HepG2 (cell line): Measurements from ENCODE around the gene MAP2K7. TPM values are rescaled to one million over a fixed set of nuclear protein-coding genes. Genes with fewer than 3 reads are reported as not detected.

Source experiments
- ATAC-seq: fragments of 200-7000 bp; cut with Tn5 transposase; 3 replicates; pipeline ENCODE4 v1.9.1; 2020; ENCODE audit warnings: mild to moderate bottlenecking, moderate library complexity
- BruUV-seq: library from RNA; stranded (reverse); fragments of 400-500 nt; replicated peaks from 2 replicates; lab custom pipeline; 2021; lab: Mats Ljungman, UMichigan
- CTCF ChIA-PET: fragments of 300-600 bp; formaldehyde crosslinking; extraction: SDS; loops from one replicate; lab custom pipeline; 2021; ENCODE audit warnings: low total read pairs, inconsistent platforms, low intra/inter-chr PET ratio; lab: Yijun Ruan, JAX
- POLR2A ChIA-PET: fragments of 350-600 bp; sonication (Branson Sonifier 250); formaldehyde crosslinking; loops from one replicate; lab custom pipeline; 2020; ENCODE audit warnings: antibody characterized with exemption, inconsistent platforms; lab: Yijun Ruan, JAX
- DNase-seq: peaks from one replicate; pipeline ENCODE4 v3.0.0-alpha.2; 2015; ENCODE audit warnings: low spot score
- FAIRE-seq: peaks from 3 replicates; lab custom pipeline; 2011; peaks lifted over from hg19 to GRCh38; lab: Jason Lieb, UNC
- H2AFZ ChIP-seq: one replicate; pipeline ENCODE4 v1.6.1; 2011; ENCODE audit warnings: low read length, inconsistent platforms
- H3K27ac ChIP-seq: fragments of 300-600 bp; 3 replicates; pipeline ENCODE4 v1.8.0; 2011; ENCODE audit warnings: mixed run types, mild to moderate bottlenecking, mixed read lengths, low read length, inconsistent platforms; ENCODE audit not compliant: insufficient read depth; ENCODE audit errors: extremely low read length
- H3K27me3 ChIP-seq, 2 experiments: fragments of 200-600 bp in 1 of 2; 2 replicates in 1 of 2; 3 replicates in 1 of 2; pipeline versions ENCODE4 v1.6.0 to v1.8.0; 2011; ENCODE audit warnings: low read length in 2 of 2, mild to moderate bottlenecking in 2 of 2, moderate library complexity in 2 of 2, inconsistent platforms in 1 of 2; ENCODE audit not compliant: insufficient read depth in 2 of 2, control insufficient read depth in 1 of 2
- H3K36me3 ChIP-seq, 2 experiments: fragments of 200-600 bp in 1 of 2; replicated peaks in 1 of 2; 2 replicates in 1 of 2; 3 replicates in 1 of 2; pipeline versions ENCODE4 v1.5.1 to v1.8.0; 2011; ENCODE audit warnings: low read length in 2 of 2, inconsistent platforms in 1 of 2; ENCODE audit not compliant: insufficient read depth in 2 of 2, control insufficient read depth in 1 of 2
- H3K4me1 ChIP-seq: 2 replicates; pipeline ENCODE4 v1.5.1; 2012; ENCODE audit warnings: low read length, inconsistent platforms; ENCODE audit not compliant: insufficient read depth
- H3K4me2 ChIP-seq: 2 replicates; pipeline ENCODE4 v1.6.0; 2011; ENCODE audit warnings: low read depth, low read length, inconsistent platforms
- H3K4me3 ChIP-seq, 3 experiments: fragments of 200-600 bp in 1 of 3; sonication (generic), shearing (Covaris generic) in 1 of 3; replicated peaks in 1 of 3; 2 replicates each; pipeline ENCODE4 v1.5.1; 2011 to 2016; ENCODE audit warnings: low read length in 3 of 3, inconsistent platforms in 2 of 3, low read depth in 2 of 3, mild to moderate bottlenecking in 2 of 3, control low read depth in 1 of 3, mixed read lengths in 1 of 3; ENCODE audit not compliant: insufficient read depth in 1 of 3
- H3K79me2 ChIP-seq: one replicate; pipeline ENCODE4 v1.6.1; 2011; ENCODE audit warnings: low read length, inconsistent platforms; ENCODE audit not compliant: insufficient read depth
- H3K9ac ChIP-seq: 2 replicates; pipeline ENCODE4 v1.6.0; 2011; ENCODE audit warnings: mild to moderate bottlenecking, low read depth, low read length, inconsistent platforms; ENCODE audit not compliant: insufficient read depth
- H3K9me3 ChIP-seq: 2 replicates; pipeline ENCODE4 v1.5.1; 2012; ENCODE audit warnings: mild to moderate bottlenecking, low read length
- H4K20me1 ChIP-seq: 2 replicates; pipeline ENCODE4 v1.6.0; 2011; ENCODE audit warnings: inconsistent platforms, mild to moderate bottlenecking, low read length, moderate library complexity; ENCODE audit not compliant: insufficient read depth
- KDM3A ChIP-seq: IDR thresholded peaks from 2 replicates; pipeline ENCODE4 v1.6.1; 2018; ENCODE audit warnings: low read depth, missing compliant biosample characterization
- KLF12 ChIP-seq: sonication (generic); formaldehyde crosslinking; IDR thresholded peaks from 2 replicates; pipeline ENCODE4 v1.4.0; 2020; ENCODE audit warnings: missing genetic modification reagents, borderline replicate concordance
- NR2F6 ChIP-seq, 2 experiments: IDR thresholded peaks; 2 replicates each; pipeline ENCODE4 v1.6.1; 2016; ENCODE audit warnings: antibody characterized with exemption in 1 of 2, mild to moderate bottlenecking in 1 of 2
- TBX2 ChIP-seq: sonication (generic); formaldehyde crosslinking; IDR thresholded peaks from 2 replicates; pipeline ENCODE4 v1.5.0; 2020; ENCODE audit warnings: missing genetic modification reagents, mild to moderate bottlenecking, borderline replicate concordance
- ZFP36 ChIP-seq: fragments of 150-350 bp; IDR thresholded peaks from 2 replicates; pipeline ENCODE4 v1.6.1; 2018; ENCODE audit warnings: borderline replicate concordance, low read length, low read depth; ENCODE audit not compliant: partially characterized antibody
- ZNF382 ChIP-seq: sonication (generic); formaldehyde crosslinking; IDR thresholded peaks from 2 replicates; pipeline ENCODE4 v1.5.0; 2020; ENCODE audit warnings: missing genetic modification reagents, mild to moderate bottlenecking, borderline replicate concordance
- whole genome bisulfite sequencing: methylation state at CpG from one replicate; pipeline ENCODE4 v1.1.6; 2017; ENCODE audit warnings: low lambda C conversion rate; 5-methylcytosine and 5-hydroxymethylcytosine counted together
- in situ Hi-C: cut with HindIII; loops from 2 replicates; pipeline ENCODE4 v1.10.0; 2017; ENCODE audit warnings: low pct_unique_long_range_greater_than_20kb; ENCODE audit not compliant: extremely low pct_ligation_motif_present
- intact Hi-C: fragments of 100-400 bp; cut with micrococcal nuclease; formaldehyde crosslinking; loops from one replicate; pipeline ENCODE4 v1.10.0; 2022; ENCODE audit not compliant: unreplicated experiment
- polyA plus RNA-seq, 8 experiments: library from polyadenylated mRNA; depleted of rRNA in 3 of 8; stranded (reverse) in 7 of 8; unstranded in 1 of 8; fragments of >200 nt; fragmentation: Illumina TruSeq in 4 of 8; extraction: Trizol in 4 of 8; gene quantifications; 2 replicates each; pipeline versions ENCODE4 v1.2.1 to v1.2.3, GENCODE V29; 2011 to 2016; ENCODE audit warnings: low read depth in 4 of 8, missing spikeins in 1 of 8, mixed read lengths in 1 of 8; ENCODE audit not compliant: insufficient read depth in 1 of 8
- total RNA-seq, 5 experiments: library from RNA; depleted of rRNA; stranded (reverse); fragments of >200 nt; fragmentation: Illumina TruSeq; extraction: Trizol; gene quantifications; 2 replicates each; pipeline ENCODE4 v1.2.3, GENCODE V29; 2016; ENCODE audit warnings: low read depth in 1 of 5
- TF ChIP-seq, protein P1 (sequence below): IDR thresholded peaks from 2 replicates; pipeline ENCODE4 v1.6.1; 2012; ENCODE audit warnings: low read depth, low read length, improper control_type of control experiment
- TF ChIP-seq, protein P2 (sequence below): sonication (generic); formaldehyde crosslinking; IDR thresholded peaks from 2 replicates; pipeline ENCODE4 v1.4.0; 2020; ENCODE audit warnings: missing genetic modification reagents

The MAP2K7 gene
- total and polyA plus RNA-seq, 2 of the 13 experiments (the other 11 are each of a cell fraction or from before 2014, with no cell fraction given): 9.0 to 10.8 TPM

DNA sequence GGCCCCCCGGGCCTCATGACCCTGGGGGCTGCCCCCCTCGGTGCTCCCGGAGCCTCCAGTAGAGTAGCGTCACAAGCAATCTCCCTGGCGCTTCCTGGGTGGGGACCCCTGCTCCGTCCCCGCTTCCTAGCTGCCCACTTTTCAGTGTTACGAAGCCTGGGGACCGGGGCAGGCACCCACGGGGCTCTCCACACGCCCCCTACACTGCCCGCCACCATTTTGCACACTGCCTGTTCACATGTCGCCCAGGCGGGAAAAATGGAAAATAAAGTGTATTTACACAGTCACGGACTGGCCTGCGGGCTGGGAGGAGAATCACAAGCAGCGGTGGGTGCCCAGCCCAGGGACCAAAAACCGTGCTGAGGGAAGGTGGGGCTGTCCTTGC is 39.0 kb upstream of the MAP2K7 start (continued):
- TF ChIP-seq, protein P1, sequence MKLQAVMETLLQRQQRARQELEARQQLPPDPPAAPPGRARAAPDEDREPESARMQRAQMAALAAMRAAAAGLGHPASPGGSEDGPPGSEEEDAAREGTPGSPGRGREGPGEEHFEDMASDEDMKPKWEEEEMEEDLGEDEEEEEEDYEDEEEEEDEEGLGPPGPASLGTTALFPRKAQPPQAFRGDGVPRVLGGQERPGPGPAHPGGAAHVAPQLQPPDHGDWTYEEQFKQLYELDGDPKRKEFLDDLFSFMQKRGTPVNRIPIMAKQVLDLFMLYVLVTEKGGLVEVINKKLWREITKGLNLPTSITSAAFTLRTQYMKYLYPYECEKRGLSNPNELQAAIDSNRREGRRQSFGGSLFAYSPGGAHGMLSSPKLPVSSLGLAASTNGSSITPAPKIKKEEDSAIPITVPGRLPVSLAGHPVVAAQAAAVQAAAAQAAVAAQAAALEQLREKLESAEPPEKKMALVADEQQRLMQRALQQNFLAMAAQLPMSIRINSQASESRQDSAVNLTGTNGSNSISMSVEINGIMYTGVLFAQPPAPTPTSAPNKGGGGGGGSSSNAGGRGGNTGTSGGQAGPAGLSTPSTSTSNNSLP: no peak

DNA sequence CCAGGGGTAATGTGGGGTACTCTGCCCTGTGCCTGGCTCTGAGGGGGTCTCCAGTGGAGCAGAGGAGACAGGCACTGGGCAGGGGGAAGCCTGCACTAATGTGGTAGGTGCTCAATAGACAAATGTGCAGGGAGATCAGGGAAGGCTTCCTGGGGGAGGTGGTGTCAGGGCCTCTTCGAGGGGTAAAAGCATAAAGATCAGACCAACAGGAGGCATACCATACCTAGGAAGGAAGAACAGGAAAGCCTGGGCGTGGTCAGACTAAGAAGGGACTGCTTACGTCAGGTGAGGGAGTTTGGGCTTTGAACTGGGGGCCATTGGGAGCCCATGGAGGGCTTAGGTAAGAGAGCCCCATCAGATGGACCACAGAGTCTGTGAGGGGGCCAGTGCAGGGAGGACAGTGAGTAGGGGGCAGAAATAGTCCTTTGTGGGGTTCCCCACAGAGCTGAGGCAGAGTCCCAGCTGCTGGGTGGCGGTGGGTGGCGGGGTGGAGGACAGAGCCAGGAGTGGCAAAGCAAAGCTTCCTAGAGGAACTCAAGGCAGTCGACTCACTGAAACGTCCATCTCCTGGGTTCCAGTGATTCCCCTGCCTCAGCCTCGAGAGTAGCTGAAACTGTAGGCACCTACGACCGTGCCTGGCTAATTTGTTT is 38.3 kb upstream of the MAP2K7 start:
- ChIA-PET CTCF (no interaction called here), POLR2A (interaction anchor here (1.3 kb wide), 1 partner anchor 12 kb away, joined by 4 read pairs; no protein-coding TSS in a partner anchor)
- ATAC-seq (no peak), DNase-seq (no peak), FAIRE-seq (no peak)
- in situ Hi-C loops: no loop called here
- H3K27ac ChIP-seq: no peak overlapping the region
- H3K9me3 ChIP-seq: no peaks in the 10 kb centered on the region
- H4K20me1 ChIP-seq: no peaks in the 10 kb centered on the region
- H3K4me3 ChIP-seq: peak overlapping the region in 1 of 3 experiments; percentile 27; a peak in 1 of 6 replicates
- intact Hi-C loops: no loop called here
- no peaks in the 10 kb centered on the region for H3K79me2 ChIP-seq
- H3K4me2 ChIP-seq: peak overlapping the region; percentile 68
- H3K4me1 ChIP-seq: peaks cover 44% of the 10 kb centered on the region
- no peaks in the 10 kb centered on the region for H3K36me3 ChIP-seq
- no TSS peak for BruUV-seq
- H3K9ac ChIP-seq: peak overlapping the region; percentile 26; the same call in 1 of the 2 replicates
- H2AFZ ChIP-seq: no peak overlapping the region
- no peak for TF ChIP-seq KDM3A (CRISPR knock-in tag)
- no peak for TF ChIP-seq KLF12
- TF ChIP-seq TBX2: peak; percentile 42; the same call in 1 of the 2 replicates
- no peak for TF ChIP-seq NR2F6 (IDR thresholded peaks at IDR 0.05)
- TF ChIP-seq NR2F6 (CRISPR knock-in tag; IDR thresholded peaks at IDR 0.05): no peak
- TF ChIP-seq, protein P2, sequence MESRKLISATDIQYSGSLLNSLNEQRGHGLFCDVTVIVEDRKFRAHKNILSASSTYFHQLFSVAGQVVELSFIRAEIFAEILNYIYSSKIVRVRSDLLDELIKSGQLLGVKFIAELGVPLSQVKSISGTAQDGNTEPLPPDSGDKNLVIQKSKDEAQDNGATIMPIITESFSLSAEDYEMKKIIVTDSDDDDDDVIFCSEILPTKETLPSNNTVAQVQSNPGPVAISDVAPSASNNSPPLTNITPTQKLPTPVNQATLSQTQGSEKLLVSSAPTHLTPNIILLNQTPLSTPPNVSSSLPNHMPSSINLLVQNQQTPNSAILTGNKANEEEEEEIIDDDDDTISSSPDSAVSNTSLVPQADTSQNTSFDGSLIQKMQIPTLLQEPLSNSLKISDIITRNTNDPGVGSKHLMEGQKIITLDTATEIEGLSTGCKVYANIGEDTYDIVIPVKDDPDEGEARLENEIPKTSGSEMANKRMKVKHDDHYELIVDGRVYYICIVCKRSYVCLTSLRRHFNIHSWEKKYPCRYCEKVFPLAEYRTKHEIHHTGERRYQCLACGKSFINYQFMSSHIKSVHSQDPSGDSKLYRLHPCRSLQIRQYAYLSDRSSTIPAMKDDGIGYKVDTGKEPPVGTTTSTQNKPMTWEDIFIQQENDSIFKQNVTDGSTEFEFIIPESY (CRISPR knock-in tag): peak; percentile 66
- no peak for TF ChIP-seq ZNF382 (CRISPR knock-in tag)
- TF ChIP-seq ZFP36: peak; percentile 69
- WGBS: 44% methylated on average over 8 of the region's 10 CpGs
- H3K27me3 ChIP-seq: no peaks in the 10 kb centered on the region
